GM18858 (cell line): ENCODE results near the gene CEP350.

Source experiments
- ATAC-seq: cut with Tn5 transposase; IDR thresholded peaks from one replicate; pipeline ENCODE4 v1.9.1; 2021; ENCODE audit not compliant: unreplicated experiment

CEP350 gene

GRCh38 chr1:180155182-180155682 lies 200.6 kb downstream of the CEP350 start:
- ATAC-seq, result no peak

- ATAC-seq, result no peak
Measured at GRCh38 chr1:180156201-180156600, 201.6 kb downstream of the CEP350 start.

GRCh38 chr1:180156631-180157091 lies 202.1 kb downstream of the CEP350 start:
- ATAC-seq, result no peak

- no peak for ATAC-seq
Measured at GRCh38 chr1:180157108-180157507, 202.5 kb downstream of the CEP350 start.

- no peak for ATAC-seq
Measured at GRCh38 chr1:180157576-180158057, 203.0 kb downstream of the CEP350 start.

- ATAC-seq, result no peak
Measured at GRCh38 chr1:180158149-180159147, 203.8 kb downstream of the CEP350 start.

- no peak for ATAC-seq
Measured at GRCh38 chr1:180160357-180160756, 205.7 kb downstream of the CEP350 start.

GRCh38 chr1:180163041-180163440 lies 208.4 kb downstream of the CEP350 start:
- no peak for ATAC-seq
